Ishikawa (cell line): Measurements from ENCODE around the gene GALNT2.

Experiments used
- CEBPB ChIP-seq: IDR thresholded peaks from 2 replicates; pipeline ENCODE4 v1.6.1; 2012
- CREB1 ChIP-seq: IDR thresholded peaks from 2 replicates; pipeline ENCODE4 v1.6.1; 2012; ENCODE audit warnings: low read depth
- EGR1 ChIP-seq: IDR thresholded peaks from 2 replicates; pipeline ENCODE4 v1.6.1; 2012
- EP300 ChIP-seq: IDR thresholded peaks from 2 replicates; pipeline ENCODE4 v1.6.1; 2012; ENCODE audit warnings: borderline replicate concordance
- FOXM1 ChIP-seq: IDR thresholded peaks from 2 replicates; pipeline ENCODE4 v1.6.1; 2012; ENCODE audit warnings: low read depth, borderline replicate concordance
- NFIC ChIP-seq: IDR thresholded peaks from 2 replicates; pipeline ENCODE4 v1.6.1; 2012
- RAD21 ChIP-seq: IDR thresholded peaks from 2 replicates; pipeline ENCODE4 v1.6.1; 2012; ENCODE audit warnings: low read depth
- TAF1 ChIP-seq: IDR thresholded peaks from 2 replicates; pipeline ENCODE4 v1.6.1; 2012; ENCODE audit warnings: low read depth, mild to moderate bottlenecking
- TCF12 ChIP-seq: IDR thresholded peaks from 2 replicates; pipeline ENCODE4 v1.6.1; 2012; ENCODE audit warnings: low read depth
- TEAD4 ChIP-seq: IDR thresholded peaks from 2 replicates; pipeline ENCODE4 v1.6.1; 2012
- YY1 ChIP-seq: IDR thresholded peaks from 2 replicates; pipeline ENCODE4 v1.6.1; 2012; ENCODE audit warnings: low read depth
- ZBTB7A ChIP-seq: IDR thresholded peaks from 2 replicates; pipeline ENCODE4 v1.6.1; 2012; ENCODE audit warnings: low read depth
- TF ChIP-seq, protein P1 (sequence below): IDR thresholded peaks from 2 replicates; pipeline ENCODE4 v1.6.1; 2012; ENCODE audit warnings: low read depth, mild to moderate bottlenecking
- TF ChIP-seq, protein P2 (sequence below): IDR thresholded peaks from 2 replicates; pipeline ENCODE4 v1.6.1; 2012
- TF ChIP-seq, protein P3 (sequence below): IDR thresholded peaks from 2 replicates; pipeline ENCODE4 v1.6.1; 2012

GALNT2 gene

DNA sequence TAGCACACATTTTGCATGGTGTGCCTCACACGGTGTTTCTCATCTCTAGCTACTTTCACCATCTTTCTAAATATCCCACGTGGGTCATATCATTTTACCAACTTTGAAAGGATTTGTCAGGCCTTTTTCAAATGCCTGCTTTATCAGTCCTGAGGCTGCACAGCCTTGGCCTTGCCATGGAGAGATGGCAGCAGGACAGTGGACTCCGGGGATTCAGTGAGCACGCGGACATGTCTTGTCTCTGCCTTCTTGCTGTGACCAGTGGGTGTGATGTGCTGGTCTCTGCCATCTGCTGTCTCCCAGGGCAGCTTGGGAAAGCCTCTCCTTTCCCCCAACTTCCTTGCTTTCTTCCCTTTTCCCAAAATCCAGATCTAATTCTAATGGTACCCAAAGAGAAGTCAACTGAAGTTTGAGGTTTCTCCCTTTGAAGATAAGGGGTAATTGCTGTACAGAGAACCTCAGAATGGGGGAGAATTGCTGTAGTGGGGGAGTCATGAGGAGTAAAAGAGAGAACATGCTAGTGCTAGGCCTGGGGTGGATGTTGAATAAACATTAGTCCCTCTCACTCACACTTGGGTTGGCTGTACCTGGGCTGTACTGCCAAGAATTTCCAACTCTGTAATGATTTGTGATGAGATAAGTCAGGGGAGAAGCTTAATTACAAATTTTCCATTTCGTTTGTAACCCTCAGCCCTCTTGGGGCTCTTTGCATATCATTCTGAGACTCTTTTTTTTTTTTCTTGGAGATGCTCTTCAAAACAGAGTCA lies 99.5 kb downstream of the GALNT2 start:
- TF ChIP-seq CEBPB (no peak), EGR1 (no peak)

DNA sequence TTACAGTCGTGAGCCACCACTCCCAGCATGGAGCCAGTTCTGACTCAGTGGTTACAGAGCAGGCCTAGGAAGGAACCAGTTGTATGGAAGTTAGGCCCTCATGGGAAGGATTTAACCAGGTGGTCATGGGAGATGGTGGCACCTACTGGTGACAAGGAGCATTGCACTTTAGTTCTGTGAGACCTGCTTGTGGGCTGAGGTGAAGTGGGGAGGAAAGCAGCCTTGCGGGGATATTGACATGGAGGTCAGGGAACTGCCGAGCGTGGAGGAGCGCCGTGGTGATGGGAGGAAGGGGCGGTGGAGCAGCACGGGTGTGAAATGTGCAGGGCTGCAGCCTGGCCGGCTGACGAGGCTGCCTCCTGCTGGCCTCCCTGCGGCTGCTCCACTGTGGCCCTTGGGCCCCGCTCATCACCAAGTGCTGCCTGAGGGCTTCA lies 100.4 kb downstream of the GALNT2 start:
- TF ChIP-seq TCF12 (no peak), EGR1 (no peak), CEBPB (no peak), RAD21 (peak; percentile 82)
- TF ChIP-seq, protein P1, sequence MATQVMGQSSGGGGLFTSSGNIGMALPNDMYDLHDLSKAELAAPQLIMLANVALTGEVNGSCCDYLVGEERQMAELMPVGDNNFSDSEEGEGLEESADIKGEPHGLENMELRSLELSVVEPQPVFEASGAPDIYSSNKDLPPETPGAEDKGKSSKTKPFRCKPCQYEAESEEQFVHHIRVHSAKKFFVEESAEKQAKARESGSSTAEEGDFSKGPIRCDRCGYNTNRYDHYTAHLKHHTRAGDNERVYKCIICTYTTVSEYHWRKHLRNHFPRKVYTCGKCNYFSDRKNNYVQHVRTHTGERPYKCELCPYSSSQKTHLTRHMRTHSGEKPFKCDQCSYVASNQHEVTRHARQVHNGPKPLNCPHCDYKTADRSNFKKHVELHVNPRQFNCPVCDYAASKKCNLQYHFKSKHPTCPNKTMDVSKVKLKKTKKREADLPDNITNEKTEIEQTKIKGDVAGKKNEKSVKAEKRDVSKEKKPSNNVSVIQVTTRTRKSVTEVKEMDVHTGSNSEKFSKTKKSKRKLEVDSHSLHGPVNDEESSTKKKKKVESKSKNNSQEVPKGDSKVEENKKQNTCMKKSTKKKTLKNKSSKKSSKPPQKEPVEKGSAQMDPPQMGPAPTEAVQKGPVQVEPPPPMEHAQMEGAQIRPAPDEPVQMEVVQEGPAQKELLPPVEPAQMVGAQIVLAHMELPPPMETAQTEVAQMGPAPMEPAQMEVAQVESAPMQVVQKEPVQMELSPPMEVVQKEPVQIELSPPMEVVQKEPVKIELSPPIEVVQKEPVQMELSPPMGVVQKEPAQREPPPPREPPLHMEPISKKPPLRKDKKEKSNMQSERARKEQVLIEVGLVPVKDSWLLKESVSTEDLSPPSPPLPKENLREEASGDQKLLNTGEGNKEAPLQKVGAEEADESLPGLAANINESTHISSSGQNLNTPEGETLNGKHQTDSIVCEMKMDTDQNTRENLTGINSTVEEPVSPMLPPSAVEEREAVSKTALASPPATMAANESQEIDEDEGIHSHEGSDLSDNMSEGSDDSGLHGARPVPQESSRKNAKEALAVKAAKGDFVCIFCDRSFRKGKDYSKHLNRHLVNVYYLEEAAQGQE, result no peak

DNA sequence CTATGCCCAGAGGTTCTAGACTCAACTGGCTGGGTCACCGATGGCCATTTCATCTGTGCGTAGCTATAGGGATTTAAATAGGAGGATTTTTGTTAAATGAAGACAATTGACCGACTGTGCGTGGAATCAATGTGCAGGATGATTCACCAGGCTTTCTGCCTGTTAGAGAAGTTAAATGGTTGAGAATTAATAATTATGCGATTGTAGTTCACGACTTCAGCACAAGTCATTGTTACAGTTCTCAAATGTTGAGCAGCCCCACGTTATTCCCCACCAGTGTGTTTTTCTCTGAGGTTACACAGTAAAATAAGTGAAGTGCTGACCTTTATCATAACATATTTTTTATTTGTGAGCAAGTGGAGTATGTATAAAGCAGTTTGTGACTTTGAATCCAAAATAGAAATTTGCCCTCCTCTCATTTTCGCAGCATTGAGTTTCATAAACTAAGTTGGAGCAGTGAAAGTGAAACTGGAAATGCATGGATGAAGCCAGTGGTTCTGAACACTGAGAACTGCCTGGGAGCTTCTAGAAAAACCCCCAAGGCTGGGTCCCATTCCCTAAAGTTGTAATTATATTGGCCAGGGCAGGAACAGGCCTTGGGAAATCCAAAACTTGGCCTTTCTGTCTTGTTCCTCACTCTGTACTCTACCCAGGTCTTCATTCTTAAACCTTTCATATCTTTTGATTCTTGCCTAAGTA lies 102.6 kb downstream of the GALNT2 start:
- TF ChIP-seq, protein P2, sequence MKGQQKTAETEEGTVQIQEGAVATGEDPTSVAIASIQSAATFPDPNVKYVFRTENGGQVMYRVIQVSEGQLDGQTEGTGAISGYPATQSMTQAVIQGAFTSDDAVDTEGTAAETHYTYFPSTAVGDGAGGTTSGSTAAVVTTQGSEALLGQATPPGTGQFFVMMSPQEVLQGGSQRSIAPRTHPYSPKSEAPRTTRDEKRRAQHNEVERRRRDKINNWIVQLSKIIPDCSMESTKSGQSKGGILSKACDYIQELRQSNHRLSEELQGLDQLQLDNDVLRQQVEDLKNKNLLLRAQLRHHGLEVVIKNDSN, result no peak
- TF ChIP-seq TAF1 (no peak), YY1 (no peak), TEAD4 (no peak), TCF12 (no peak), EGR1 (no peak), FOXM1 (no peak), ZBTB7A (no peak), CREB1 (no peak), RAD21 (no peak), EP300 (no peak), NFIC (no peak), CEBPB (no peak)
- TF ChIP-seq, protein P3, sequence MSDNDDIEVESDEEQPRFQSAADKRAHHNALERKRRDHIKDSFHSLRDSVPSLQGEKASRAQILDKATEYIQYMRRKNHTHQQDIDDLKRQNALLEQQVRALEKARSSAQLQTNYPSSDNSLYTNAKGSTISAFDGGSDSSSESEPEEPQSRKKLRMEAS, result no peak
- TF ChIP-seq, protein P1, result no peak

DNA sequence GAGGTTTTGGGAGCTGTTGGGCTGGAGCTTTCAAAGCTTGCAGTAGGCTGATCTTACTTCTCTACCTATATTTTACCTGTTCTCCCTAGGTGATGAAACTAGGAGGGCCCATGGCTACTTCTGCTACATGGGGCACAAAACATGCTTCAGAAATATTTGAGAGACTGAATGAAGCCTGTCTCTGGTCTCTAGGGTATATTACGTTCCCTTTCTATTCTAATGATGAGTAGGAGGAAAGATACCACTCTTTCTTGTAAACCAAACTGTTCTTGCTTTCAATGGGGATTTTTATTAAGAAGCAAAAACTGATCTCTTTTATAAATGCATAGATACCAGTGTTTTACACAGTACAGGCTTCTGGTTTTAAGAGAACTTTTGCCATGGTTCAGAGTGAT lies 103.1 kb downstream of the GALNT2 start:
- TF ChIP-seq TAF1, result no peak
- TF ChIP-seq, protein P1, result no peak
- no peak for TF ChIP-seq NFIC
- TF ChIP-seq YY1, result no peak

DNA sequence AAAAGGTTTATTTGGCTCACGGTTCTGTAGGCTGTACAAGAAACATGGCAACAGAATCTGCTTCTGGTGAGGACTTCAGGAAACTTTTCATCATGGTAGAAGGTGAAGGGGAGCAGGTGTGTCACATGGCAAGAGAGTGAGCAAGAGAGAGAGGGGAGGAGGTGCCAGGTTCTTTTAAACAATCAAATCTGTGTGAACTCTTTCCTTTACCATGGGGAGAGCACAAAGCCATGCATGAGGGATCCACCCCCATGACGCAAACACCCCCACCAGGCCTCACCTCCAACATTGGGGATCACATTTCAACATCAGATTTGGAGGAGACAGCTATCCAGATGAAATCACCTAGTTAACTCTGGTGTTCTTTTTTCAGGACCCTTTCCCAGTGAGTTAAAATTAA lies 103.6 kb downstream of the GALNT2 start:
- TF ChIP-seq, protein P3, result peak; percentile 71
- no peak for TF ChIP-seq ZBTB7A
- peak; percentile 42; the same call in 1 of the 2 replicates for TF ChIP-seq YY1
- TF ChIP-seq, protein P2, result peak; percentile 84
- TF ChIP-seq EGR1, result no peak
- TF ChIP-seq RAD21, result no peak
- no peak for TF ChIP-seq CREB1
- no peak for TF ChIP-seq FOXM1
- TF ChIP-seq CEBPB, result peak; percentile 10; the same call in 1 of the 2 replicates
- TF ChIP-seq TCF12, result peak; percentile 19; the same call in 1 of the 2 replicates
- TF ChIP-seq TAF1, result no peak
- TF ChIP-seq EP300, result peak; percentile 48; the same call in 1 of the 2 replicates
